Right renal pelvis (tissue), 4 donors: ENCODE data around the gene SNRPB2. TPM values are rescaled to one million over a fixed set of nuclear protein-coding genes. Genes with fewer than 3 reads are reported as not detected.

ENCODE experiments used
- DNase-seq, 4 donors: peaks; one replicate each; pipeline ENCODE4 v3.0.0-alpha.2; 2013; ENCODE audit warnings: low read depth in 4 of 4, low spot score in 3 of 4, missing footprints in 1 of 4
- polyA plus RNA-seq, 4 donors: library from polyadenylated mRNA; unstranded; fragments of 120-200 nt; gene quantifications; one replicate each; pipeline ENCODE4 v1.2.1, GENCODE V29; 2013; ENCODE audit not compliant: insufficient read length in 4 of 4

Gene SNRPB2
- polyA plus RNA-seq, 4 donors = 107 to 128 (median 124) TPM

GRCh38 chr20:16729080-16729479, 746 bp upstream of the SNRPB2 start:
- DNase-seq = no peak

- no peak for DNase-seq
Observed at GRCh38 chr20:16732506-16733152, 2.8 kb downstream of the SNRPB2 start.

DNA sequence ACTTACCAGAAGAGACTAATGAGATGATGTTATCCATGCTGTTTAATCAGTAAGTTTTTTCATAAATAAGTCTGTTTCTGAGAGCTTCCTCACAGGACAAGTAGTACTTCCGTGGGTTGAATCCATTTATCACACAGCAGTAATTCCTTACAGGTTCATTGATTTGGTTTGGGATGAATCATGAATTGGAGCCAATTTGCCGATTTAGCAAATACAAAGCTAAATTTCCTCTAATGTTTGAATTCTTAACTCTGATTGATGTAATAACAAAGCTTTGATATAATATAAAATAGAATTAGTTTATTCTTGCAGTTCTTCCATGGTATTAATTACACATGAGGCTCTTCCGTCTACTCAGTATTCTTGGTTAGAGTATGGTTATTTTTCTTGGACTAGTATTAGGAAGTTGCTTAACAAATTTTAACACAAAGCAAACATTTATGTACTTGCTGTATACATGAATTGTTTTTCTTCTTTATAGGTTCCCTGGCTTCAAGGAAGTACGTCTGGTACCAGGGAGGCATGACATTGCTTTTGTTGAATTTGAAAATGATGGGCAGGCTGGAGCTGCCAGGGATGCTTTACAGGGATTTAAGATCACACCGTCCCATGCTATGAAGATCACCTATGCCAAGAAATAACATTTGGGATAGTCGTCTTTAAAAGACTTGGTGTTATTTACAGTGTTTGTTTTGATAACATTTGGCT, 10.7 kb downstream of the SNRPB2 start:
- DNase-seq = no peak

- DNase-seq = no peak
Observed at GRCh38 chr20:16744178-16744807, 14.5 kb downstream of the SNRPB2 start.

DNA sequence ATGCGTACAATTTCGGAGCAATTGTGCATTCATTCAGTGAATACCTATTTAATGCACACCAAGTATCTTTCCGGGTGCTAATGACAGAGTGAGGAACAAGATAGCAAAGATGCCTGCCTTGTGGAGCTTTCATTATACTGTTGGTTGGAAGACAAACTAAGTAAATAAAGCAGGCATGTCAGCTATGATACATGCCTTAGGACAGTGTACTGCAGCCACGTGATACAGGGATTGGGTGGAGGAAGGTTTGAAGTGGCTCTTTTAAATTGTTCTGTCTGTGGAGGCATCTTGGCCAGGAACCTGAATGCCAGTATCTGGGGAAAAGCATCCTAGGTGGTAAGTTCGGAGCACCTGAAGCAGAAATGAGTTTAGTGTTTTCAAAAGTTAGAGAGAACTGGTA, 15.4 kb downstream of the SNRPB2 start:
- DNase-seq = no peak

DNA sequence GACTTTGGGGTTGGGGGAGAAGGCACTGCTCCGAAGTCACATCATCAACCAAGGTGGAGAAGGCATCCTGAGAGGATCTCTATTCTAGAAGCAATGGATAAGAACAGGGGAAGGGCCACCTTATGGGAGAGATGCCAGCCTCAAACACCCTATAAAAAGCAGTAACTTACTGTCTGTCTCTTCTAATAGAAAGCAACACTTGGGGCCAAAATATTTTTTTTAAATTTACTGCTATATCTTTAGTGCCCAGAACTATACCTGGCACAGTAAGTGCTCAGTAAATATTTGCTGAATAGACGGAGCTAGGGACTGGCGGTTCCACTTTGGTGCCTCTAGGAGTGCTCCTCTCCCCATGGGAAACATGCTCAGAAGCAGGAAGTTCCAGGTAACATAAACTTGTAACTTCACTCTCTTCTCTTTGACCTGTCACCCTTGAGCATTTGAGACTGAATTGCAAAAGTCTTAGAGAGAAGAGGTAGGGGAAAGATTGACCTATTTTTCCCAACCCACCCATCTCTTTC, 17.5 kb downstream of the SNRPB2 start:
- no peak for DNase-seq

GRCh38 chr20:16748308-16748900, 18.6 kb downstream of the SNRPB2 start, which contains the start of gene OTOR:
Gene OTOR (plus strand): TSS chr20:16748358. CDS start chr20:16748402, 44 bp downstream.
- DNase-seq = no peak

DNA sequence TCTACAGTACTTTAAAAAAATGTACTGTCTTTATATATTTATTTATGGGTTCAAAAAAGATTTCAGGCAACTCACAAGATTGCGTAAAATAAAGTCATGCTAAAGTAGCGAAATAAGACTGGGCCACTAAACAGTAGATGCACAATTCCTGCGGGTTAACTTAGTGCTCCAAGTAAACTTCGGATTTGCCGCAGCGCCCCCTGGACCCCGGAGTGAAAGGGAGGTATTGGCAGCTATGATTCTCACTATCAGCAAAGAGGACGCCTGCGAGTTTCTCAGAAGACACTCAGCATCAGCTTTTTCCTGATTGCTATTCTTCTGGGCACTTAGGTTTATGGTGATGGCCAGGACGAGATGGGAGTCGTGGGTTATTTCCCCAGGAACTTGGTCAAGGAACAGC, 19.7 kb downstream of the SNRPB2 start:
- DNase-seq = no peak

GRCh38 chr20:16752082-16752481, 22.3 kb downstream of the SNRPB2 start:
- DNase-seq = no peak

DNA sequence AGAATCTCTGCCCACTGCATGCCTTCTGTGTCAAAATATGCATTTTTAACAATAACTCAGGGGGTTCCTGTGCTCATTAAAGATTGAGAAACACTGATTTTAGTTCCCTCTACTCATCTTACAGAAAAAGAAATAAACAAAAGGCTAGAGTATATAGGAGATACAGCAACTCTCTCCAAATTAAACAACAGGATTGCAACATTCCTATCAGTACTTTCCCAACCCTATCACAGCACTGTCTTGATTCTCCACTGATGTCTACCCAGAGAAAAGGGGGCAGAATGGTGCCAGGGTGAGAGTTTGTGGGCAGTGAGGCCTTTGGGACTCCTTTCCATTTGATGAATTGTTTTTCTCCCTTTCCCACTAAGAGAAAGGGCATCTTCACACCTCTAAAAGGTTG, 23.1 kb downstream of the SNRPB2 start:
- no peak for DNase-seq

- no peak for DNase-seq
Observed at GRCh38 chr20:16758454-16759180, 28.8 kb downstream of the SNRPB2 start.

DNA sequence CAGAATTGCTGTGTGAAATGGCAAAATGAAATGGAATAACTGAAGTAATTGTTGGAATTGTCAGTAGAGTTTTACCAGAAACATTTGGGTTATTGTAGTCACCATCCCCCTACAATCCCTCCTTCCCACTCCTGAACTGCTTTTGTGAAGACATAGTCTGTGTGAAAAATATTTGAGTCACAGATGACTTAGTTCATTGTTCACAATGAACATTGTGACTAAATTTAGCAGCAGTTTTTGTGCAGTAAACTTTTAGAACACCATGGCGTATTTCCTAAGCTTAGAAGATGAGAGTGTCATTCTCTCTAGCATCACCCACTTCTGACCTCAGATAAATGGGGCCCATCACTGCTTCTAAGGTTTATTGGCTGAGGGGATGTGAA, 29.3 kb downstream of the SNRPB2 start:
- DNase-seq = no peak

- DNase-seq = peak in 1 of 4 donors; percentile 3
Observed at GRCh38 chr20:16760431-16761304, 30.8 kb downstream of the SNRPB2 start.

DNA sequence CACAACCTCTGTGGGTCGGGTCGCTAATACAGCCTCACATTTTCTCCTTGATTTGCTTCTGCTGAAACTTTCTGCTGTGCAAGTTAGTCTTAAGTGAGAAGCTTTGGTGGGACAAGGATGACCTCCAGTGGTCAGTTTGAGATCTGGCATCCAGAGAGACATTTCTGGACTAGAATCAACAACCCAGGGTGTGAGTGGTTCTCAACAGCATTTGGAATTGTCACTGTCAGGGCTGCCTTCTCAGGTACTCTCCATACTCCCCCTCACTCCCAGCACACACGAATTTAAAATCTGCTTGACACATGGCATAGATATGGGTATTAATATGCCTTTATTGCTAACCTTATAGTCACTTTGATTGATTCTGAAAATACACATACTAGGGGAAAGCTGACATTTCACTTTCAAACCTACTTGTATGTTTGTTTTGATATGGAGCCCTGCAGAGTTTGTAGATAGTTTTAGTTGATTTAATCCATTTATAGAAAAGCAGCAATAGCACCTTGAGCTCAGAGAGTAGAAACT, 31.5 kb downstream of the SNRPB2 start:
- DNase-seq = peak; percentile 63 to 68 (median 68)

- DNase-seq = no peak
Observed at GRCh38 chr20:16764560-16764959, 34.7 kb downstream of the SNRPB2 start.

- no peak for DNase-seq
Observed at GRCh38 chr20:16771213-16771612, 41.4 kb downstream of the SNRPB2 start.

GRCh38 chr20:16775961-16776360, 46.1 kb downstream of the SNRPB2 start:
- no peak for DNase-seq

GRCh38 chr20:16777126-16777525, 47.3 kb downstream of the SNRPB2 start:
- DNase-seq = no peak

GRCh38 chr20:16778159-16778558, 48.3 kb downstream of the SNRPB2 start:
- DNase-seq = no peak
